Neural progenitor cell (in vitro differentiated cells): ENCODE measurements around the gene CHMP4B. TPM values are rescaled to one million over a fixed set of nuclear protein-coding genes. Genes with fewer than 3 reads are reported as not detected.

Source experiments
- DNase-seq: peaks from one replicate; pipeline ENCODE4 v3.0.0-alpha.2; 2016; ENCODE audit warnings: low spot score
- H2AFZ ChIP-seq: fragments of 200-600 bp; sonication (generic); replicated peaks from 2 replicates; pipeline ENCODE4 v1.6.1; 2016; ENCODE audit warnings: antibody characterized with exemption
- H3F3A ChIP-seq: fragments of 200-600 bp; sonication (generic); 2 replicates; pipeline ENCODE4 v1.6.1; 2016; ENCODE audit warnings: antibody characterized with exemption, low read depth
- H3K27ac ChIP-seq: fragments of 200-600 bp; sonication (generic); 2 replicates; pipeline ENCODE4 v1.5.1; 2016; ENCODE audit warnings: mild to moderate bottlenecking
- H3K27me3 ChIP-seq: fragments of 200-600 bp; sonication (generic); 2 replicates; pipeline ENCODE4 v1.6.1; 2016; ENCODE audit warnings: mild to moderate bottlenecking, moderate library complexity
- H3K36me3 ChIP-seq: fragments of 200-600 bp; sonication (generic); 2 replicates; pipeline ENCODE4 v1.5.1; 2016
- H3K4me1 ChIP-seq: fragments of 200-600 bp; sonication (generic); 2 replicates; pipeline ENCODE4 v1.6.1; 2016; ENCODE audit warnings: mixed run types
- H3K4me2 ChIP-seq: fragments of 200-600 bp; sonication (generic); 2 replicates; pipeline ENCODE4 v1.6.1; 2016
- H3K4me3 ChIP-seq: fragments of 200-600 bp; sonication (generic); 2 replicates; pipeline ENCODE4 v1.5.1; 2016
- H3K79me2 ChIP-seq: fragments of 200-600 bp; sonication (generic); 2 replicates; pipeline ENCODE4 v1.6.1; 2016; ENCODE audit warnings: low read depth
- H3K9ac ChIP-seq: fragments of 200-600 bp; sonication (generic); 2 replicates; pipeline ENCODE4 v1.6.1; 2016
- H3K9me3 ChIP-seq: fragments of 200-600 bp; sonication (generic); 2 replicates; pipeline ENCODE4 v1.5.1; 2016; ENCODE audit warnings: low read depth
- H4K20me1 ChIP-seq: fragments of 200-600 bp; sonication (generic); 2 replicates; pipeline ENCODE4 v1.6.1; 2016; ENCODE audit warnings: low read depth
- H3K27ac Mint-ChIP-seq: 3 replicates; pipeline ENCODE4 v1.8.0; 2021; ENCODE audit warnings: mixed read lengths
- H3K27me3 Mint-ChIP-seq: 2 replicates; pipeline ENCODE4 v1.8.0; 2022; ENCODE audit warnings: low read depth, mild to moderate bottlenecking, inconsistent platforms, moderate library complexity, mixed read lengths; ENCODE audit not compliant: insufficient read depth
- H3K36me3 Mint-ChIP-seq: 3 replicates; pipeline ENCODE4 v1.8.0; 2021; ENCODE audit warnings: mixed read lengths
- H3K4me1 Mint-ChIP-seq: 3 replicates; pipeline ENCODE4 v1.8.0; 2021; ENCODE audit warnings: mixed read lengths
- H3K4me3 Mint-ChIP-seq: 3 replicates; pipeline ENCODE4 v1.8.0; 2021; ENCODE audit warnings: mild to moderate bottlenecking, moderate library complexity, mixed read lengths
- H3K9me3 Mint-ChIP-seq: 3 replicates; pipeline ENCODE4 v1.8.0; 2020; ENCODE audit warnings: mixed read lengths
- CTCF ChIP-seq: fragments of 200-600 bp; sonication (generic); IDR thresholded peaks from 2 replicates; pipeline ENCODE4 v1.5.1; 2017; ENCODE audit warnings: antibody characterized with exemption, mild to moderate bottlenecking
- EZH2 ChIP-seq: fragments of 200-600 bp; sonication (generic); IDR thresholded peaks from 2 replicates; pipeline ENCODE4 v1.6.1; 2017; ENCODE audit warnings: antibody characterized with exemption, mild to moderate bottlenecking, moderate library complexity
- EZH2phosphoT487 ChIP-seq: fragments of 200-600 bp; sonication (generic); IDR thresholded peaks from 2 replicates; pipeline ENCODE4 v1.6.1; 2017; ENCODE audit warnings: antibody characterized with exemption
- total RNA-seq: library from RNA; depleted of rRNA; stranded (reverse); fragments of >200 nt; gene quantifications from 2 replicates; pipeline ENCODE4 v1.2.3, GENCODE V29; 2015; ENCODE audit warnings: low replicate concordance

The CHMP4B gene
- total RNA-seq, 1 donor from 2014 or later, result 40.7 TPM

- no peak overlapping the region for H2AFZ ChIP-seq
- no peak overlapping the region for H3K4me3 ChIP-seq
- TF ChIP-seq EZH2, result no peak
- no peak for TF ChIP-seq CTCF
- no peak for TF ChIP-seq EZH2phosphoT487
- Mint-ChIP-seq H3K27ac (no peak overlapping the region), H3K4me3 (no peak overlapping the region), H3K27me3 (peaks cover 2% of the 10 kb centered on the region), H3K4me1 (no peaks in the 10 kb centered on the region), H3K9me3 (no peaks in the 10 kb centered on the region), H3K36me3 (peaks cover 5% of the 10 kb centered on the region)
- DNase-seq, result no peak
- no peak overlapping the region for H3K27ac ChIP-seq
- H3K27me3 ChIP-seq, result no peaks in the 10 kb centered on the region
- no peak overlapping the region for H3K4me2 ChIP-seq
- no peaks in the 10 kb centered on the region for H3K4me1 ChIP-seq
- no peaks in the 10 kb centered on the region for H3K9me3 ChIP-seq
- no peaks in the 10 kb centered on the region for H3F3A ChIP-seq
- no peaks in the 10 kb centered on the region for H3K36me3 ChIP-seq
- H3K9ac ChIP-seq, result no peak overlapping the region
- H3K79me2 ChIP-seq, result no peaks in the 10 kb centered on the region
- H4K20me1 ChIP-seq, result no peaks in the 10 kb centered on the region
Observed at GRCh38 chr20:33765592-33765991, 45.6 kb upstream of the CHMP4B start.

GRCh38 chr20:33766686-33767085 is 44.5 kb upstream of the CHMP4B start:
- no peak for DNase-seq
- H3K27ac Mint-ChIP-seq, result no peak overlapping the region
- no peaks in the 10 kb centered on the region for H3K79me2 ChIP-seq
- no peaks in the 10 kb centered on the region for H3K9me3 ChIP-seq
- no peak overlapping the region for H3K4me3 Mint-ChIP-seq
- no peaks in the 10 kb centered on the region for H4K20me1 ChIP-seq
- no peaks in the 10 kb centered on the region for H3K4me1 Mint-ChIP-seq
- no peak overlapping the region for H3K27ac ChIP-seq
- H3K9me3 Mint-ChIP-seq, result no peaks in the 10 kb centered on the region
- no peaks in the 10 kb centered on the region for H3K36me3 ChIP-seq
- no peak overlapping the region for H3K4me3 ChIP-seq
- no peaks in the 10 kb centered on the region for H3K27me3 ChIP-seq
- no peak overlapping the region for H3K4me2 ChIP-seq
- TF ChIP-seq EZH2phosphoT487 (no peak), CTCF (no peak), EZH2 (no peak)
- H3K4me1 ChIP-seq, result no peaks in the 10 kb centered on the region
- no peak overlapping the region for H2AFZ ChIP-seq
- H3F3A ChIP-seq, result no peaks in the 10 kb centered on the region
- peaks cover 2% of the 10 kb centered on the region for H3K27me3 Mint-ChIP-seq
- no peak overlapping the region for H3K9ac ChIP-seq
- peaks cover 5% of the 10 kb centered on the region for H3K36me3 Mint-ChIP-seq

- Histone ChIP-seq H3K4me3 (no peak overlapping the region), H2AFZ (no peak overlapping the region), H3K36me3 (no peaks in the 10 kb centered on the region), H3K27ac (no peak overlapping the region), H3K27me3 (no peaks in the 10 kb centered on the region), H3F3A (no peaks in the 10 kb centered on the region), H4K20me1 (no peaks in the 10 kb centered on the region), H3K4me2 (no peak overlapping the region), H3K79me2 (no peaks in the 10 kb centered on the region), H3K9ac (no peak overlapping the region), H3K9me3 (no peaks in the 10 kb centered on the region), H3K4me1 (no peaks in the 10 kb centered on the region)
- no peaks in the 10 kb centered on the region for H3K4me1 Mint-ChIP-seq
- no peak for TF ChIP-seq EZH2
- no peak for TF ChIP-seq EZH2phosphoT487
- TF ChIP-seq CTCF, result no peak
- peaks cover 2% of the 10 kb centered on the region for H3K27me3 Mint-ChIP-seq
- no peak overlapping the region for H3K4me3 Mint-ChIP-seq
- no peak overlapping the region for H3K27ac Mint-ChIP-seq
- no peaks in the 10 kb centered on the region for H3K9me3 Mint-ChIP-seq
- H3K36me3 Mint-ChIP-seq, result peaks cover 3% of the 10 kb centered on the region
- no peak for DNase-seq
Observed at GRCh38 chr20:33767777-33768138, 43.4 kb upstream of the CHMP4B start.
